K562 (cell line): ENCODE measurements around the gene PHKB. TPM values are rescaled to one million over a fixed set of nuclear protein-coding genes. Genes with fewer than 3 reads are reported as not detected.

Experiments
- ATAC-seq: fragments of 200-7000 bp; cut with Tn5 transposase; 3 replicates; pipeline ENCODE4 v1.9.1; 2020; ENCODE audit warnings: moderate library complexity
- BruUV-seq: library from RNA; stranded (reverse); fragments of 400-500 nt; replicated peaks from 2 replicates; lab custom pipeline; 2021; lab: Mats Ljungman, UMichigan
- CTCF ChIA-PET: fragments of 300-600 bp; formaldehyde crosslinking; extraction: SDS; loops from one replicate; lab custom pipeline; 2021; ENCODE audit warnings: low intra/inter-chr PET ratio; lab: Yijun Ruan, JAX
- POLR2A ChIA-PET: fragments of 300-600, 350-650 bp; sonication (Branson Sonifier 250); formaldehyde crosslinking; extraction: SDS; loops from one replicate; lab custom pipeline; 2021; ENCODE audit warnings: antibody characterized with exemption, inconsistent platforms; lab: Yijun Ruan, JAX
- DNase-seq, 4 experiments: peaks; one replicate each; pipeline versions ENCODE4 v3.0.0 to v3.0.0-alpha.2; 2011 to 2018; ENCODE audit warnings: low spot score in 3 of 4, mixed read lengths in 3 of 4; ENCODE audit errors: extremely low read depth in 1 of 4
- FAIRE-seq: peaks from 2 replicates; lab custom pipeline; 2011; peaks lifted over from hg19 to GRCh38; lab: Jason Lieb, UNC
- H2AFZ ChIP-seq: 2 replicates; pipeline ENCODE4 v1.6.0; 2011; ENCODE audit warnings: low read depth, low read length, control low read depth, inconsistent platforms
- H3K27ac ChIP-seq: fragments of 200-600 bp; 3 replicates; pipeline ENCODE4 v1.8.0; 2011; ENCODE audit warnings: low read depth, mild to moderate bottlenecking, control low read depth, inconsistent platforms, low read length, moderate library complexity, mixed read lengths; ENCODE audit errors: extremely low read depth
- H3K27me3 ChIP-seq, 2 experiments: fragments of 300-600 bp in 1 of 2; 2 replicates in 1 of 2; 3 replicates in 1 of 2; pipeline versions ENCODE4 v1.6.0 to v1.8.0; 2011; ENCODE audit warnings: inconsistent platforms in 2 of 2, low read length in 2 of 2, mild to moderate bottlenecking in 1 of 2, mixed read lengths in 1 of 2, moderate library complexity in 1 of 2; ENCODE audit not compliant: control insufficient read depth in 2 of 2, insufficient read depth in 2 of 2
- H3K36me3 ChIP-seq: fragments of 300-600 bp; 3 replicates; pipeline ENCODE4 v1.8.0; 2011; ENCODE audit warnings: mild to moderate bottlenecking, low read length, inconsistent platforms; ENCODE audit not compliant: control insufficient read depth, insufficient read depth
- H3K4me1 ChIP-seq, 2 experiments: fragments of 200-600 bp in 1 of 2; replicated peaks in 1 of 2; 2 replicates in 1 of 2; 3 replicates in 1 of 2; pipeline versions ENCODE4 v1.5.1 to v1.8.0; 2011; ENCODE audit warnings: inconsistent platforms in 2 of 2, low read length in 2 of 2, mild to moderate bottlenecking in 1 of 2, mixed read lengths in 1 of 2, moderate library complexity in 1 of 2; ENCODE audit not compliant: control insufficient read depth in 2 of 2, insufficient read depth in 2 of 2
- H3K4me2 ChIP-seq: 2 replicates; pipeline ENCODE4 v1.6.1; 2011; ENCODE audit warnings: low read length, control low read depth, inconsistent platforms, mixed read lengths; ENCODE audit not compliant: insufficient read depth
- H3K4me3 ChIP-seq: fragments of 200-600 bp; sonication (generic), shearing (Covaris generic); 2 replicates; pipeline ENCODE4 v1.5.1; 2016; ENCODE audit warnings: control low read depth, inconsistent platforms
- H3K79me2 ChIP-seq: fragments of 200-600 bp; 3 replicates; pipeline ENCODE4 v1.8.0; 2011; ENCODE audit warnings: low read length, inconsistent platforms; ENCODE audit not compliant: control insufficient read depth, insufficient read depth
- H3K9ac ChIP-seq, 2 experiments: 2 replicates each; pipeline versions ENCODE4 v1.6.0 to v1.6.1; 2011; ENCODE audit warnings: low read depth in 2 of 2, low read length in 2 of 2, control low read depth in 1 of 2, inconsistent platforms in 1 of 2, mild to moderate bottlenecking in 1 of 2, mixed read lengths in 1 of 2; ENCODE audit not compliant: insufficient read depth in 1 of 2
- H3K9me1 ChIP-seq: one replicate; pipeline ENCODE4 v1.6.0; 2011; ENCODE audit warnings: inconsistent platforms, mild to moderate bottlenecking, low read length, moderate library complexity; ENCODE audit not compliant: control insufficient read depth, insufficient read depth
- H3K9me3 ChIP-seq: replicated peaks from 2 replicates; pipeline ENCODE4 v1.5.1; 2011; ENCODE audit warnings: low read depth, low read length, inconsistent platforms; ENCODE audit not compliant: control insufficient read depth, insufficient read depth
- H4K20me1 ChIP-seq: replicated peaks from 2 replicates; pipeline ENCODE4 v1.6.1; 2011; ENCODE audit warnings: low read length, inconsistent platforms, mixed read lengths; ENCODE audit not compliant: control insufficient read depth, insufficient read depth
- EZH2 ChIP-seq: IDR thresholded peaks from 2 replicates; pipeline ENCODE4 v1.6.1; 2012; ENCODE audit warnings: low read depth, mild to moderate bottlenecking, inconsistent platforms, low read length, borderline replicate concordance
- SIN3A ChIP-seq, 2 experiments: fragments of 150-350 bp in 1 of 2; IDR thresholded peaks; 2 replicates each; pipeline ENCODE4 v1.6.1; 2011 to 2016; ENCODE audit warnings: borderline replicate concordance in 2 of 2, low read depth in 2 of 2, low read length in 2 of 2, mild to moderate bottlenecking in 2 of 2, moderate library complexity in 2 of 2; ENCODE audit not compliant: control insufficient read depth in 1 of 2
- ZNF584 ChIP-seq: fragments of 200-800 bp; sonication (Bioruptor generic); IDR thresholded peaks from 2 replicates; pipeline ENCODE4 v1.6.1; 2016; ENCODE audit warnings: low read depth, mild to moderate bottlenecking, missing genetic modification characterization, missing compliant biosample characterization
- ZZZ3 ChIP-seq: fragments of 450-650 bp; IDR thresholded peaks from 2 replicates; pipeline ENCODE4 v1.6.1; 2016; ENCODE audit warnings: antibody characterized with exemption, mild to moderate bottlenecking, moderate library complexity
- WGBS: fragments of 100-300 bp; shearing (Covaris generic); methylation state at CpG from one replicate; pipeline ENCODE4 v1.1.6; 2016; ENCODE audit warnings: low coverage, mixed read lengths; ENCODE audit not compliant: insufficient coverage; ENCODE audit errors: missing lambda C conversion rate; 5-methylcytosine and 5-hydroxymethylcytosine counted together
- in situ Hi-C: fragments of 300-500 bp; cut with MboI; formaldehyde crosslinking; loops from 4 replicates; pipeline ENCODE4 v1.15.0; 2018; ENCODE audit warnings: inconsistent platforms, mixed read lengths
- intact Hi-C: fragments of 100-400 bp; cut with micrococcal nuclease; formaldehyde crosslinking; loops from 2 replicates; pipeline ENCODE4 v1.14.2; 2022
- polyA plus RNA-seq, 8 experiments: library from polyadenylated mRNA; depleted of rRNA in 4 of 8; stranded (reverse) in 5 of 8; unstranded in 3 of 8; fragments of >200 nt; fragmentation: Nextera tagmentation in 2 of 8; fragmentation: Illumina TruSeq in 1 of 8; extraction: Ambion mirVana in 2 of 8; extraction: Trizol in 1 of 8; gene quantifications; 2 replicates each; pipeline versions ENCODE4 v1.2.1 to v1.2.3, GENCODE V29; 2011 to 2014; ENCODE audit warnings: inconsistent platforms in 1 of 8, missing spikeins in 1 of 8
- total RNA-seq, 7 experiments: library from RNA; depleted of rRNA in 6 of 7; stranded (reverse); fragments of >200 nt in 6 of 7; fragmentation: Illumina TruSeq in 2 of 7; extraction: Trizol in 2 of 7; gene quantifications; 2 replicates each; pipeline versions ENCODE4 v1.2.1 to v1.2.3, GENCODE V29; 2011 to 2021; ENCODE audit warnings: low replicate concordance in 1 of 7

Gene PHKB
- total and polyA plus RNA-seq, 9 of the 15 experiments (the other 6 are each of a cell fraction or from before 2014, with no cell fraction given): 24.7 to 92.3 (median 67.0) TPM

DNA sequence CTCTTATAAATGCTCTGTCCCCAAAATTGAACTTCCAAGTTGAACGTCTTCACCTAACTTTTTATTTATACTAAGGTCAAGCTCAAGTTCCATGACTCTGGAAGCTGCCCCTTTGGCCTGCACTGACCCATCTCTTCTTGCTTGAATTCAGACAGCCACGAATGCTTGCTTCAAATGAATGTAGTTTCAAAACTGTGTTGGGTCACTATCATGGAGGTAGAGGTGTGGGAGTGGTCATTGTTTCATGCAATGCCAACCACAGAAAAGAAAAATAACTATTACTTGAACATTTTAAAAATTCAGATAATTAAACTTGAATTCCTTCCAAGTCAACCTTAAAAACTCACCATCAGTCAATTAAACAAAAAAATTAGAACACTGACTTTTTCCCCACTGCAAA, 2.8 kb upstream of the PHKB start:
- peak in 1 of 4 experiments; percentile 37 for DNase-seq
- no peak for TF ChIP-seq EZH2
- TF ChIP-seq ZNF584 (CRISPR knock-in tag): peak; percentile 94
- Histone ChIP-seq H3K79me2 (peaks cover 71% of the 10 kb centered on the region), H3K27ac (peak overlapping the region; percentile 41; the same call in 2 of the 3 replicates), H3K27me3 (no peaks in the 10 kb centered on the region), H3K9ac (peak overlapping the region in 1 of 2 experiments; percentile 14; a peak in 2 of 4 replicates), H4K20me1 (no peaks in the 10 kb centered on the region), H3K4me1 (peaks cover 0 to 14% of the 10 kb centered on the region in 2 experiments; a peak in 3 of 5 replicates), H3K36me3 (peaks cover 39% of the 10 kb centered on the region), H3K4me3 (no peak overlapping the region), H2AFZ (0 out of 2 replicates have a peak overlapping the region, but pooled peaks have one; percentile 15), H3K4me2 (peak overlapping the region; percentile 22), H3K9me3 (no peaks in the 10 kb centered on the region), H3K9me1 (no peaks in the 10 kb centered on the region)
- in situ Hi-C loops (no loop called here), intact Hi-C loops (no loop called here)
- CTCF ChIA-PET: interaction anchor here (0.7 kb wide), 1 partner anchor 190 kb away, joined by 3 read pairs; no protein-coding TSS in a partner anchor
- WGBS: 3% methylated on average over 2 of the region's 2 CpGs
- BruUV-seq: no TSS peak
- POLR2A ChIA-PET: interaction anchor here (0.7 to 1.0 kb wide), 2 partner anchors 30 to 121 kb away, joined by 3 to 4 read pairs; no protein-coding TSS in a partner anchor
- no peak for ATAC-seq
- FAIRE-seq: peak; percentile 51

GRCh38 chr16:47459603-47460002, 1.5 kb upstream of the PHKB start:
- H3K4me2 ChIP-seq: peak overlapping the region; percentile 95
- WGBS: 15% methylated on average over 1 of the region's 1 CpG
- in situ Hi-C loops: no loop called here
- H3K27me3 ChIP-seq: no peaks in the 10 kb centered on the region
- BruUV-seq: no TSS peak
- ChIA-PET POLR2A (interaction anchor here (1.0 to 3.8 kb wide), 4 partner anchors 9 to 73 kb away, joined by 3 to 21 read pairs (median 6); no protein-coding TSS in a partner anchor), CTCF (no interaction called here)
- peaks cover 80% of the 10 kb centered on the region for H3K79me2 ChIP-seq
- intact Hi-C loops: loop anchor here (5.0 to 10.0 kb wide), 3 partner anchors 115 to 317 kb away; partner anchors contain the start of gene NETO2
- no peaks in the 10 kb centered on the region for H3K9me1 ChIP-seq
- H3K36me3 ChIP-seq: peaks cover 35% of the 10 kb centered on the region
- peaks cover 0 to 19% of the 10 kb centered on the region in 2 experiments; a peak in 3 of 5 replicates for H3K4me1 ChIP-seq
- no peak overlapping the region for H2AFZ ChIP-seq
- H3K27ac ChIP-seq: peak overlapping the region; percentile 99; the same call in 2 of the 3 replicates
- no peaks in the 10 kb centered on the region for H4K20me1 ChIP-seq
- peak overlapping the region; percentile 80 to 98; a peak in 3 of 4 replicates for H3K9ac ChIP-seq
- peak in 1 of 4 experiments; percentile 23 for DNase-seq
- TF ChIP-seq ZZZ3 (no peak), SIN3A (IDR thresholded peaks at IDR 0.05; ENCODE audit: borderline replicate concordance in 2 of 2, control insufficient read depth in 1 of 2, low read depth in 2 of 2, low read length in 2 of 2) (peak in 1 of 2 experiments; percentile 37; a peak in 1 of 4 replicates)
- H3K9me3 ChIP-seq: no peaks in the 10 kb centered on the region
- no peak for ATAC-seq
- no peak for FAIRE-seq
- peak overlapping the region; percentile 56 for H3K4me3 ChIP-seq
